ENCODE results near the gene CST9L.
A peak's percentile ranks its signal among the peaks of the same experiment; 100 is the strongest.

Gene CST9L

GRCh38 chr20:23568320-23568970 lies at the start of gene CST9L:
Gene CST9L, minus strand, starts transcription at chr20:23568484. Its CDS starts 34 bp downstream, at chr20:23568450.
- no peak for DNase-seq (ENCODE audit: low read depth)

- DNase-seq (ENCODE audit: low read depth): no peak
Measured at GRCh38 chr20:23614163-23614562, 45.9 kb upstream of the CST9L start.

GRCh38 chr20:23613676-23614075 lies 45.4 kb upstream of the CST9L start:
- DNase-seq (ENCODE audit: low read depth): peak; percentile 57

- no peak for DNase-seq (ENCODE audit: low read depth)
Measured at GRCh38 chr20:23612396-23612795, 44.1 kb upstream of the CST9L start.

- peak; percentile 55 for DNase-seq (ENCODE audit: low read depth)
Measured at GRCh38 chr20:23609486-23610109, 41.3 kb upstream of the CST9L start.

GRCh38 chr20:23608251-23608846 lies 40.1 kb upstream of the CST9L start:
- DNase-seq (ENCODE audit: low read depth): no peak

GRCh38 chr20:23607497-23608245 lies 39.4 kb upstream of the CST9L start:
- DNase-seq (ENCODE audit: low read depth): no peak

- DNase-seq (ENCODE audit: low read depth): peak; percentile 67
Measured at GRCh38 chr20:23606652-23607049, 38.4 kb upstream of the CST9L start.

- no peak for DNase-seq (ENCODE audit: low read depth)
Measured at GRCh38 chr20:23605867-23606651, 37.8 kb upstream of the CST9L start, which contains the start of gene CST9. Gene CST9, minus strand, starts transcription at chr20:23605917. Its CDS starts 53 bp downstream, at chr20:23605864.

GRCh38 chr20:23604306-23604705 lies 36.0 kb upstream of the CST9L start:
- DNase-seq (ENCODE audit: low read depth): no peak

- no peak for DNase-seq (ENCODE audit: low read depth)
Measured at GRCh38 chr20:23603321-23603720, 35.0 kb upstream of the CST9L start.

- no peak for DNase-seq (ENCODE audit: low read depth)
Measured at GRCh38 chr20:23602699-23603098, 34.4 kb upstream of the CST9L start.

- no peak for DNase-seq (ENCODE audit: low read depth)
Measured at GRCh38 chr20:23602241-23602640, 34.0 kb upstream of the CST9L start.

- DNase-seq (ENCODE audit: low read depth): no peak
Measured at GRCh38 chr20:23601715-23602114, 33.4 kb upstream of the CST9L start.

GRCh38 chr20:23598481-23598880 lies 30.2 kb upstream of the CST9L start:
- DNase-seq (ENCODE audit: low read depth): no peak

- peak; percentile 77 for DNase-seq (ENCODE audit: low read depth)
Measured at GRCh38 chr20:23596579-23597250, 28.4 kb upstream of the CST9L start.

GRCh38 chr20:23595941-23596340 lies 27.7 kb upstream of the CST9L start:
- DNase-seq (ENCODE audit: low read depth): no peak

- DNase-seq (ENCODE audit: low read depth): no peak
Measured at GRCh38 chr20:23588434-23589403, 20.4 kb upstream of the CST9L start.

GRCh38 chr20:23587631-23588030 lies 19.3 kb upstream of the CST9L start:
- no peak for DNase-seq (ENCODE audit: low read depth)

Data from amniotic epithelial cell (primary cell).